ENCODE measurements around the gene P3H2. TPM values are rescaled to one million over a fixed set of nuclear protein-coding genes. Genes with fewer than 3 reads are reported as not detected.

P3H2 gene
- total RNA-seq, 5 donors from 2014 or later (not counting 1 experiment from before 2014, with no cell fraction given): 0.16 to 0.50 (median 0.35) TPM; not detected in 2

GRCh38 chr3:190009614-190010013 lies 111.1 kb downstream of the P3H2 start:
- no peaks in the 10 kb centered on the region for H3K9me3 ChIP-seq
- no peaks in the 10 kb centered on the region for H3K4me1 ChIP-seq (ENCODE audit: control insufficient read depth in 1 of 2, extremely low read depth in 1 of 2, insufficient read depth in 2 of 2, low read length in 2 of 2)
- Mint-ChIP-seq H3K4me1 (no peaks in the 10 kb centered on the region), H3K36me3 (no peaks in the 10 kb centered on the region), H3K27ac (no peak overlapping the region), H3K4me3 (no peak overlapping the region), H3K27me3 (peaks cover 9 to 38% of the 10 kb centered on the region in 2 donors), H3K9me3 (no peaks in the 10 kb centered on the region)
- no peaks in the 10 kb centered on the region for H3K36me3 ChIP-seq (ENCODE audit: control insufficient read depth in 2 of 2, extremely low read depth in 1 of 2, insufficient read depth in 1 of 2, low read length in 1 of 2)
- H3K27me3 ChIP-seq (replicated peaks in 1 of 2; ENCODE audit: control insufficient read depth in 2 of 2, extremely low read depth in 1 of 2, insufficient read depth in 2 of 2, low read length in 1 of 2): no peaks in the 10 kb centered on the region
- H3K4me3 ChIP-seq (ENCODE audit: control insufficient read depth in 1 of 2, extremely low read depth in 1 of 2, low read length in 1 of 2): no peak overlapping the region
- no peak overlapping the region for H3K27ac ChIP-seq (ENCODE audit: low read length)
- CTCF ChIA-PET: no interaction called here
- ATAC-seq (replicated peaks in 1 of 4): no peak
- WGBS (ENCODE audit: insufficient coverage): no CpG with 5 or more reads among the region's 1 CpG
- DNase-seq: no peak
- POLR2A ChIA-PET: no interaction called here

- WGBS (ENCODE audit: insufficient coverage): no CpG with 5 or more reads among the region's 2 CpGs
- Histone ChIP-seq H3K4me3 (ENCODE audit: control insufficient read depth in 1 of 2, extremely low read depth in 1 of 2, low read length in 1 of 2) (no peak overlapping the region), H3K9me3 (no peaks in the 10 kb centered on the region), H3K27me3 (replicated peaks in 1 of 2; ENCODE audit: control insufficient read depth in 2 of 2, extremely low read depth in 1 of 2, insufficient read depth in 2 of 2, low read length in 1 of 2) (no peaks in the 10 kb centered on the region), H3K27ac (ENCODE audit: low read length) (no peak overlapping the region), H3K4me1 (ENCODE audit: control insufficient read depth in 1 of 2, extremely low read depth in 1 of 2, insufficient read depth in 2 of 2, low read length in 2 of 2) (no peaks in the 10 kb centered on the region), H3K36me3 (ENCODE audit: control insufficient read depth in 2 of 2, extremely low read depth in 1 of 2, insufficient read depth in 1 of 2, low read length in 1 of 2) (no peaks in the 10 kb centered on the region)
- H3K27ac Mint-ChIP-seq: no peak overlapping the region
- H3K27me3 Mint-ChIP-seq: peaks cover 9 to 34% of the 10 kb centered on the region in 2 donors
- H3K36me3 Mint-ChIP-seq: no peaks in the 10 kb centered on the region
- DNase-seq (no peak), ATAC-seq (replicated peaks in 1 of 4) (no peak)
- no peak overlapping the region for H3K4me3 Mint-ChIP-seq
- H3K4me1 Mint-ChIP-seq: no peaks in the 10 kb centered on the region
- no peaks in the 10 kb centered on the region for H3K9me3 Mint-ChIP-seq
- ChIA-PET POLR2A (interaction anchor here (0.5 to 0.6 kb wide), 2 partner anchors 376 to 1874 kb away, joined by 3 to 8 read pairs; no protein-coding TSS in a partner anchor), CTCF (interaction anchor here in 1 of 2 donors (0.6 kb wide), 1 partner anchor 341 kb away, joined by 4 read pairs; no protein-coding TSS in a partner anchor)
These were observed 112.3 kb downstream of the P3H2 start for GRCh38 chr3:190008432-190008831.

DNA sequence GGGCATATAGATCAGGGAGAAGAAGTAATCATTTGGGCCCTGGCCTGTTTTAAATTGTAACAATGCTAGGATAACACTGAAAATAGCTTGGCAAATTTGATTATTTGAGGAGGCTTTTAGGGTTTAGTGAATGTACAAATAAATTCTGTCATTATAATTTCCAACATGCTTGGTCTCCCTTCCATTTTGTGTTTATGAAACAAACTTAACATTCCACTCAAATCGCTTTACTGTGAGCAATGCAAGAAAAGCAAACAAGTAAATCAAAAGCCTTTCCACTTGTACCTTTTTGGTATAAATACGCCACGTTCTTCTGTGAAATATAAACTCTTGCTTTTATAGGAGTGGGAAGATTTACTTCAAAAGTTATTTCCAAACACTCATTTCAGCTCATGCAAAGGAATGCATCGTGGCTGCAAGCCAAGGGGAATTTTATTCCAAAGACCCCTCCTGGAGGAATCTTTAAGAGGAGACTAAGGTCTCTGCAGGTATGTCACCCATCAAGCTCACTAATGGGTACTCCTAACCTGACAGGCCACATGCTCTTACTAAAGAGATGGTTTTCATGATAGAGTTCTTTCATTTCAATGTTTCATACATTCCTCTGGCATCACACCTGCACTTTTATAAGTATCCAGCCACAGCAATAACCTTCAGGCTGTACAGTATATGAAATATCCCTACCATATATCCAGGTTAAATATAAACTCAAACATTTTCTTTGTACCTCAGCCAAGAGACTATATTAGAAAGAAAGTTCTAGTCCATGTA lies 115.2 kb downstream of the P3H2 start:
- Histone ChIP-seq H3K27me3 (replicated peaks in 1 of 2; ENCODE audit: control insufficient read depth in 2 of 2, extremely low read depth in 1 of 2, insufficient read depth in 2 of 2, low read length in 1 of 2) (no peaks in the 10 kb centered on the region), H3K36me3 (ENCODE audit: control insufficient read depth in 2 of 2, extremely low read depth in 1 of 2, insufficient read depth in 1 of 2, low read length in 1 of 2) (no peaks in the 10 kb centered on the region), H3K4me1 (ENCODE audit: control insufficient read depth in 1 of 2, extremely low read depth in 1 of 2, insufficient read depth in 2 of 2, low read length in 2 of 2) (no peaks in the 10 kb centered on the region), H3K27ac (ENCODE audit: low read length) (no peak overlapping the region), H3K4me3 (ENCODE audit: control insufficient read depth in 1 of 2, extremely low read depth in 1 of 2, low read length in 1 of 2) (no peak overlapping the region), H3K9me3 (no peaks in the 10 kb centered on the region)
- Mint-ChIP-seq H3K4me3 (no peak overlapping the region), H3K9me3 (no peaks in the 10 kb centered on the region), H3K4me1 (no peaks in the 10 kb centered on the region), H3K36me3 (no peaks in the 10 kb centered on the region), H3K27me3 (peaks cover 5 to 30% of the 10 kb centered on the region in 2 donors), H3K27ac (no peak overlapping the region)
- CTCF ChIA-PET: interaction anchor here in 1 of 2 donors (0.7 kb wide), 1 partner anchor 48 kb away, joined by 3 read pairs; no protein-coding TSS in a partner anchor
- ATAC-seq (replicated peaks in 1 of 4) (no peak), DNase-seq (no peak)
- no CpG with 5 or more reads among the region's 4 CpGs for WGBS (ENCODE audit: insufficient coverage)
- POLR2A ChIA-PET: no interaction called here

- Histone ChIP-seq H3K4me1 (ENCODE audit: control insufficient read depth in 1 of 2, extremely low read depth in 1 of 2, insufficient read depth in 2 of 2, low read length in 2 of 2) (no peaks in the 10 kb centered on the region), H3K27ac (ENCODE audit: low read length) (no peak overlapping the region), H3K36me3 (ENCODE audit: control insufficient read depth in 2 of 2, extremely low read depth in 1 of 2, insufficient read depth in 1 of 2, low read length in 1 of 2) (no peaks in the 10 kb centered on the region), H3K27me3 (replicated peaks in 1 of 2; ENCODE audit: control insufficient read depth in 2 of 2, extremely low read depth in 1 of 2, insufficient read depth in 2 of 2, low read length in 1 of 2) (no peaks in the 10 kb centered on the region), H3K9me3 (no peaks in the 10 kb centered on the region), H3K4me3 (ENCODE audit: control insufficient read depth in 1 of 2, extremely low read depth in 1 of 2, low read length in 1 of 2) (no peak overlapping the region)
- Mint-ChIP-seq H3K27ac (no peak overlapping the region), H3K9me3 (no peaks in the 10 kb centered on the region), H3K4me3 (no peak overlapping the region), H3K36me3 (no peaks in the 10 kb centered on the region), H3K4me1 (no peaks in the 10 kb centered on the region), H3K27me3 (peaks cover 7 to 30% of the 10 kb centered on the region in 2 donors)
- no peak for ATAC-seq (replicated peaks in 1 of 4)
- no CpG with 5 or more reads among the region's 5 CpGs for WGBS (ENCODE audit: insufficient coverage)
- DNase-seq: no peak
- CTCF ChIA-PET: interaction anchor here in 1 of 2 donors (0.5 kb wide), 1 partner anchor 44 kb away, joined by 4 read pairs; no protein-coding TSS in a partner anchor
- POLR2A ChIA-PET: no interaction called here
These were observed 116.0 kb downstream of the P3H2 start for GRCh38 chr3:190004656-190005055.

- no peak for DNase-seq
- Mint-ChIP-seq H3K4me1 (no peaks in the 10 kb centered on the region), H3K4me3 (no peak overlapping the region), H3K9me3 (no peaks in the 10 kb centered on the region), H3K36me3 (no peaks in the 10 kb centered on the region), H3K27ac (no peak overlapping the region), H3K27me3 (peaks cover 7 to 23% of the 10 kb centered on the region in 2 donors)
- H3K27me3 ChIP-seq (replicated peaks in 1 of 2; ENCODE audit: control insufficient read depth in 2 of 2, extremely low read depth in 1 of 2, insufficient read depth in 2 of 2, low read length in 1 of 2): no peaks in the 10 kb centered on the region
- H3K9me3 ChIP-seq: no peaks in the 10 kb centered on the region
- no peak for ATAC-seq (replicated peaks in 1 of 4)
- ChIA-PET CTCF (no interaction called here), POLR2A (no interaction called here)
- H3K4me3 ChIP-seq (ENCODE audit: control insufficient read depth in 1 of 2, extremely low read depth in 1 of 2, low read length in 1 of 2): no peak overlapping the region
- H3K27ac ChIP-seq (ENCODE audit: low read length): no peak overlapping the region
- H3K4me1 ChIP-seq (ENCODE audit: control insufficient read depth in 1 of 2, extremely low read depth in 1 of 2, insufficient read depth in 2 of 2, low read length in 2 of 2): no peaks in the 10 kb centered on the region
- H3K36me3 ChIP-seq (ENCODE audit: control insufficient read depth in 2 of 2, extremely low read depth in 1 of 2, insufficient read depth in 1 of 2, low read length in 1 of 2): no peaks in the 10 kb centered on the region
- WGBS (ENCODE audit: insufficient coverage): 100% methylated on average over 2 of the region's 3 CpGs
These were observed 117.0 kb downstream of the P3H2 start for GRCh38 chr3:190003681-190004123.

DNA sequence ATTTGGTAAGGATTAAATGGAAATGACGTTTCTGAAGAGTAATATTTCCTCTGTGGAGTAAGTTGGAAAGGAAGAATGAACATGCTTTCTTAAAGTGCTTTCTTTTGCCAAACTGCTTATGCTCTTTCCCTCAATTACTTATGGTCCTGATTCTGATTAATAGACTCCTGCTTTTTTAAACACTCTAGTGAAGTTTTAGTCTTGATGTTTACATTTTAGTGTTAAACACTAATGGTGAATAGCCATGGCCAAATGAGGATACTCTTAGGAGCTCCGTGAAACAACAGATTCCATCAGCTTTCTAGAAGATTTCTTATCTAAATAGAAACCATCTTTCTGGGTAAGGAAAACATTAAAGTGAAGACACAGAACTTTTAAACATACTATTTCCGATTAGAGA lies 117.6 kb downstream of the P3H2 start:
- Mint-ChIP-seq H3K4me1 (no peaks in the 10 kb centered on the region), H3K27ac (no peak overlapping the region), H3K4me3 (no peak overlapping the region), H3K27me3 (peaks cover 7 to 23% of the 10 kb centered on the region in 2 donors), H3K9me3 (no peaks in the 10 kb centered on the region), H3K36me3 (no peaks in the 10 kb centered on the region)
- Histone ChIP-seq H3K36me3 (ENCODE audit: control insufficient read depth in 2 of 2, extremely low read depth in 1 of 2, insufficient read depth in 1 of 2, low read length in 1 of 2) (no peaks in the 10 kb centered on the region), H3K27me3 (replicated peaks in 1 of 2; ENCODE audit: control insufficient read depth in 2 of 2, extremely low read depth in 1 of 2, insufficient read depth in 2 of 2, low read length in 1 of 2) (no peaks in the 10 kb centered on the region), H3K4me1 (ENCODE audit: control insufficient read depth in 1 of 2, extremely low read depth in 1 of 2, insufficient read depth in 2 of 2, low read length in 2 of 2) (no peaks in the 10 kb centered on the region), H3K4me3 (ENCODE audit: control insufficient read depth in 1 of 2, extremely low read depth in 1 of 2, low read length in 1 of 2) (no peak overlapping the region), H3K27ac (ENCODE audit: low read length) (no peak overlapping the region), H3K9me3 (no peaks in the 10 kb centered on the region)
- no peak for ATAC-seq (replicated peaks in 1 of 4)
- ChIA-PET CTCF (no interaction called here), POLR2A (no interaction called here)
- WGBS (ENCODE audit: insufficient coverage): no CpG with 5 or more reads among the region's 3 CpGs
- no peak for DNase-seq
